SK-N-SH treated with all-trans-retinoic acid at 6 μM for 48 hours (cell line): ENCODE results near the gene CHST8.

Source experiments
- BACH2 ChIP-seq: fragments of 250-450 bp; sonication (Bioruptor Pico); IDR thresholded peaks from 2 replicates; pipeline ENCODE4 v1.9.0; 2021; ENCODE audit warnings: mild to moderate bottlenecking, borderline replicate concordance
- CSRNP3 ChIP-seq: fragments of 250-450 bp; sonication (Bioruptor Pico); IDR thresholded peaks from 2 replicates; pipeline ENCODE4 v1.5.1; 2021; ENCODE audit warnings: mild to moderate bottlenecking, moderate library complexity
- ESRRG ChIP-seq: fragments of 250-450 bp; sonication (Bioruptor Pico); IDR thresholded peaks from 2 replicates; pipeline ENCODE4 v1.6.1; 2021; ENCODE audit warnings: mild to moderate bottlenecking
- PATZ1 ChIP-seq: fragments of 250-450 bp; sonication (Bioruptor Pico); IDR thresholded peaks from 2 replicates; pipeline ENCODE4 v1.8.0; 2020; ENCODE audit warnings: mild to moderate bottlenecking, moderate library complexity, borderline replicate concordance
- PPARA ChIP-seq: fragments of 250-450 bp; sonication (Bioruptor Pico); IDR thresholded peaks from 2 replicates; pipeline ENCODE4 v1.5.0; 2020; ENCODE audit warnings: mild to moderate bottlenecking, borderline replicate concordance
- RARB ChIP-seq: fragments of 250-450 bp; sonication (Bioruptor Pico); IDR thresholded peaks from 2 replicates; pipeline ENCODE4 v1.8.0; 2021; ENCODE audit warnings: mild to moderate bottlenecking, moderate library complexity
- SNAI2 ChIP-seq: fragments of 250-450 bp; sonication (Bioruptor Pico); IDR thresholded peaks from 2 replicates; pipeline ENCODE4 v1.5.0; 2020; ENCODE audit warnings: mild to moderate bottlenecking, moderate library complexity
- TOX ChIP-seq: fragments of 250-450 bp; sonication (Bioruptor Pico); IDR thresholded peaks from 2 replicates; pipeline ENCODE4 v1.8.0; 2021; ENCODE audit warnings: mild to moderate bottlenecking, moderate library complexity, borderline replicate concordance
- TSHZ2 ChIP-seq: fragments of 250-450 bp; sonication (Bioruptor Pico); IDR thresholded peaks from 2 replicates; pipeline ENCODE4 v1.5.0; 2020; ENCODE audit warnings: mild to moderate bottlenecking, moderate library complexity
- ZFP3 ChIP-seq: fragments of 250-450 bp; sonication (Bioruptor Pico); IDR thresholded peaks from 2 replicates; pipeline ENCODE4 v1.5.0; 2020; ENCODE audit warnings: mild to moderate bottlenecking, moderate library complexity
- ZFP30 ChIP-seq: fragments of 450-650 bp; formaldehyde crosslinking; IDR thresholded peaks from 2 replicates; pipeline ENCODE4 v1.5.0; 2022; ENCODE audit warnings: mild to moderate bottlenecking, moderate library complexity

DNA sequence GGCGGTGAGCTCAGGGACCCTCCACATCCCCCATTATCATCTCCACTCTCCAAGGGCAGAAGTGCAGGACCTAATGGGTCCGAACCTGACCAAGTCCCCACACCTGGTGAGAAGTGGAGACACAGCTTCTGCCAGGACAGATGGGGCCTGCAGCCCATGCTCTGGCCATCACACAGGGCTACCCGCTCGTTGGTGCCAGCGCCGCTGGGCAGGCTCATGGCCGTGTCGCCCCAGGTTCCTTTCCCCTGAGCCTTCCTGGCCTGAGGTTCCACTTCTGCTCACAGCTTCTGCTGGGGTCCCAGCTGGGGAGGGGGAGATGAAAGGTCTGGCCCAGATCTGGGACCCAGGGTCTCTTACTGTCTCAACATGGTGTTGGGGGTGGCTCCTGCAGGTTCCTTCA is 126.5 kb downstream of the CHST8 start:
- TF ChIP-seq CSRNP3 (CRISPR knock-in tag) (no peak), ESRRG (no peak), ZFP30 (CRISPR knock-in tag) (no peak), ZFP3 (CRISPR knock-in tag) (no peak), PATZ1 (no peak), RARB (CRISPR knock-in tag) (no peak), PPARA (no peak), TOX (no peak), TSHZ2 (CRISPR knock-in tag) (no peak), SNAI2 (CRISPR knock-in tag) (no peak), BACH2 (CRISPR knock-in tag) (no peak)
